T-cell (primary cell): Measurements from ENCODE around the gene FLNB. TPM values are rescaled to one million over a fixed set of nuclear protein-coding genes. Genes with fewer than 3 reads are reported as not detected.
A peak's percentile ranks its signal among the peaks of the same experiment; 100 is the strongest.

Experiments used
- ATAC-seq, 4 experiments: fragments of 200-7000 bp in 3 of 4; fragments of 150-1000 bp in 1 of 4; cut with Tn5 transposase; replicated peaks in 1 of 4; 1 replicate in 3 of 4; 2 replicates in 1 of 4; pipeline ENCODE4 v1.10.0; 2021; ENCODE audit warnings: moderate library complexity in 3 of 4, mild to moderate bottlenecking in 2 of 4, moderate number of reproducible peaks in 1 of 4
- CTCF ChIA-PET, 2 donors: fragments of 300-600 bp; sonication (Branson Sonifier 250); formaldehyde crosslinking; loops; one replicate each; lab custom pipeline; 2022; ENCODE audit warnings: antibody characterized with exemption in 2 of 2; lab: Charles Lee
- POLR2A ChIA-PET, 2 donors: fragments of 300-600 bp; sonication (Branson Sonifier 250); formaldehyde crosslinking; loops; one replicate each; lab custom pipeline; 2022; ENCODE audit warnings: antibody characterized with exemption in 2 of 2; lab: Charles Lee
- DNase-seq, 35 experiments: peaks; one replicate each; pipeline versions ENCODE4 v3.0.0 to v3.0.0-alpha.2; 2013 to 2023
- H3K27ac ChIP-seq: one replicate; pipeline ENCODE4 v1.5.1; 2013; ENCODE audit warnings: low read length
- H3K27me3 ChIP-seq, 2 experiments: replicated peaks in 1 of 2; 1 replicate in 1 of 2; 2 replicates in 1 of 2; pipeline versions ENCODE4 v1.6.1 to v1.7.0; 2013; ENCODE audit warnings: low read length in 1 of 2, mixed read lengths in 1 of 2; ENCODE audit not compliant: control insufficient read depth in 2 of 2, insufficient read depth in 2 of 2; ENCODE audit errors: extremely low read depth in 1 of 2
- H3K36me3 ChIP-seq, 2 donors: 1 replicate in 1 of 2; 2 replicates in 1 of 2; pipeline versions ENCODE4 v1.6.1 to v1.7.0; 2013; ENCODE audit warnings: low read length in 1 of 2; ENCODE audit not compliant: control insufficient read depth in 2 of 2, insufficient read depth in 1 of 2; ENCODE audit errors: extremely low read depth in 1 of 2
- H3K4me1 ChIP-seq, 2 experiments: 1 replicate in 1 of 2; 2 replicates in 1 of 2; pipeline versions ENCODE4 v1.6.1 to v1.7.0; 2013; ENCODE audit warnings: low read length in 2 of 2, mixed read lengths in 1 of 2; ENCODE audit not compliant: insufficient read depth in 2 of 2, control insufficient read depth in 1 of 2; ENCODE audit errors: extremely low read depth in 1 of 2
- H3K4me3 ChIP-seq, 2 donors: 1 replicate in 1 of 2; 2 replicates in 1 of 2; pipeline versions ENCODE4 v1.5.1 to v1.7.0; 2013; ENCODE audit warnings: mild to moderate bottlenecking in 2 of 2, low read length in 1 of 2, moderate library complexity in 1 of 2; ENCODE audit not compliant: control insufficient read depth in 1 of 2; ENCODE audit errors: extremely low read depth in 1 of 2
- H3K9me3 ChIP-seq: 2 replicates; pipeline ENCODE4 v1.7.0; 2013
- H3K27ac Mint-ChIP-seq, 2 donors: one replicate each; pipeline ENCODE4 v1.8.0; 2020 to 2021; ENCODE audit warnings: mild to moderate bottlenecking in 2 of 2, mixed read lengths in 2 of 2
- H3K27me3 Mint-ChIP-seq, 2 donors: one replicate each; pipeline ENCODE4 v1.8.0; 2021 to 2022; ENCODE audit warnings: mixed read lengths in 2 of 2
- H3K36me3 Mint-ChIP-seq: one replicate; pipeline ENCODE4 v1.8.0; 2021; ENCODE audit warnings: mixed read lengths
- H3K4me1 Mint-ChIP-seq, 3 donors: one replicate each; pipeline ENCODE4 v1.8.0; 2020 to 2022; ENCODE audit warnings: mixed read lengths in 3 of 3, mild to moderate bottlenecking in 1 of 3
- H3K4me3 Mint-ChIP-seq, 3 donors: one replicate each; pipeline ENCODE4 v1.8.0; 2020 to 2022; ENCODE audit warnings: mild to moderate bottlenecking in 3 of 3, mixed read lengths in 3 of 3, moderate library complexity in 3 of 3
- H3K9me3 Mint-ChIP-seq, 3 donors: one replicate each; pipeline ENCODE4 v1.8.0; 2020 to 2022; ENCODE audit warnings: mixed read lengths in 3 of 3
- WGBS: methylation state at CpG from one replicate; pipeline ENCODE4 v1.1.5; 2013; ENCODE audit warnings: missing lambda C conversion rate; ENCODE audit not compliant: insufficient coverage; 5-methylcytosine and 5-hydroxymethylcytosine counted together
- total RNA-seq, 35 experiments: library from RNA in 6 of 35; stranded (reverse) in 6 of 35; fragments of 120-200 nt in 1 of 35; gene quantifications; one replicate each; pipeline versions ENCODE4 v1.2.1 to v1.2.4 and lab custom pipeline; 2013 to 2026

The FLNB gene
- total RNA-seq, 5 donors from 2014 or later (not counting 1 experiment from before 2014, with no cell fraction given), result 37.0 to 79.7 (median 39.4) TPM

- H3K27me3 Mint-ChIP-seq, result no peaks in the 10 kb centered on the region
- no peak for ATAC-seq
- POLR2A ChIA-PET, result no interaction called here
Observed at GRCh38 chr3:58066842-58067241, 58.6 kb downstream of the FLNB start.

GRCh38 chr3:58068122-58068809 lies 60.0 kb downstream of the FLNB start:
- ATAC-seq, result no peak
- WGBS, result 77% methylated on average over 2 of the region's 2 CpGs
- Histone ChIP-seq H3K36me3 (peaks cover 0 to 4% of the 10 kb centered on the region in 2 donors), H3K4me1 (peaks cover 2 to 4% of the 10 kb centered on the region in 2 experiments), H3K4me3 (no peak overlapping the region), H3K27ac (no peak overlapping the region), H3K9me3 (no peaks in the 10 kb centered on the region), H3K27me3 (no peaks in the 10 kb centered on the region)
- DNase-seq, result no peak
- POLR2A ChIA-PET, result interaction anchor here in 1 of 2 donors (0.6 kb wide), 1 partner anchor 140 kb away, joined by 7 read pairs; no protein-coding TSS in a partner anchor
- no peaks in the 10 kb centered on the region for H3K9me3 Mint-ChIP-seq
- H3K36me3 Mint-ChIP-seq, result no peaks in the 10 kb centered on the region
- no peaks in the 10 kb centered on the region for H3K27me3 Mint-ChIP-seq
- no peak overlapping the region for H3K27ac Mint-ChIP-seq
- CTCF ChIA-PET, result interaction anchor here in 1 of 2 donors (0.5 kb wide), 1 partner anchor 73 kb away, joined by 3 read pairs; no protein-coding TSS in a partner anchor
- peaks cover 16 to 20% (median 17%) of the 10 kb centered on the region in 3 donors for H3K4me1 Mint-ChIP-seq
- H3K4me3 Mint-ChIP-seq, result no peak overlapping the region

More at GRCh38 chr3:58066842-58067241, 58.6 kb downstream of the FLNB start:
- Histone ChIP-seq H3K4me1 (peaks cover 0 to 7% of the 10 kb centered on the region in 2 experiments), H3K27ac (no peak overlapping the region), H3K27me3 (no peaks in the 10 kb centered on the region), H3K36me3 (peaks cover 0 to 7% of the 10 kb centered on the region in 2 donors), H3K9me3 (no peaks in the 10 kb centered on the region), H3K4me3 (no peak overlapping the region)
- H3K4me1 Mint-ChIP-seq, result peaks cover 17 to 27% (median 21%) of the 10 kb centered on the region in 3 donors
- CTCF ChIA-PET, result no interaction called here
- H3K9me3 Mint-ChIP-seq, result no peaks in the 10 kb centered on the region
- 92% methylated on average over 2 of the region's 3 CpGs for WGBS
- H3K27ac Mint-ChIP-seq, result no peak overlapping the region
- DNase-seq, result no peak
- H3K4me3 Mint-ChIP-seq, result no peak overlapping the region
- H3K36me3 Mint-ChIP-seq, result no peaks in the 10 kb centered on the region

- no peak overlapping the region for H3K4me3 Mint-ChIP-seq
- Histone ChIP-seq H3K9me3 (no peaks in the 10 kb centered on the region), H3K27me3 (no peaks in the 10 kb centered on the region), H3K4me3 (no peak overlapping the region), H3K27ac (no peak overlapping the region), H3K36me3 (no peaks in the 10 kb centered on the region), H3K4me1 (peaks cover 16 to 21% of the 10 kb centered on the region in 2 experiments)
- CTCF ChIA-PET, result no interaction called here
- no peaks in the 10 kb centered on the region for H3K27me3 Mint-ChIP-seq
- H3K4me1 Mint-ChIP-seq, result peaks cover 38 to 39% (median 39%) of the 10 kb centered on the region in 3 donors
- no peaks in the 10 kb centered on the region for H3K9me3 Mint-ChIP-seq
- H3K36me3 Mint-ChIP-seq, result peaks cover 10% of the 10 kb centered on the region
- WGBS, result no CpG with 5 or more reads among the region's 7 CpGs
- H3K27ac Mint-ChIP-seq, result no peak overlapping the region
- POLR2A ChIA-PET, result no interaction called here
- no peak for ATAC-seq
- no peak for DNase-seq
Observed at GRCh38 chr3:58071480-58071971, 63.3 kb downstream of the FLNB start.

DNA sequence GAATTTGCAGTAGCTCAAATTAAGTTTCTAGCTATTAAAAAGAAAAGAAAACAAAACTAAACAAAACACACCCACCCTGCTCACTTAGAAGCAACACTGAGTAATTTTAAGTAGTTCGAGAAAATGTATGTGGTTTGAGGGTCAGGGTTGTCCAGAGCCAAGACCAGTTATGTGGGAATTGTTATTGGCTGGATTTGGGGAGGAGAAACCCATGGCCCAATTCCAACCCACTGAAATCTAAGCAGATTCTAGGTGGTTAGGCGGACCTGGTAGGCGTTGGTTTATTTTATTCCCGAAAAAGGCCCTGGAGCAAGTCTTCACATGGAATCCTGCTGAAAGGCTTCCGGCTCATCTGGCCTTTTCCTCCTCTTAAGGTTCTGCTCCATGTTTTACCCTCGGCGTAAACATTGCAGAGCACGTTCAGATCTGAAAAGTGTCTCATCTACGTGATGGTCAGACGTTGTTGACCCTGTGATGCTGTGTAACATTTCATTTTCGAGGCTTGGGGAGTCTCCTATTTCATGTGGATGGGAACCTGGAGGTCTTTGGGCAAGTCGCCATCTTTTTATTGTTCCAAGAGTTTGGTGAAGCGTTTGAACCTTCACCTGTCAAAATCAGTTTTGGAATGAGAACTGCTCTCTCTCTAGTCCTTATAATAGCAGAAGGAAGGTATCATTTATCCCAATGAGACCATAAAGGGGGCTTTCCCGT lies 64.0 kb downstream of the FLNB start:
- Histone ChIP-seq H3K27ac (no peak overlapping the region), H3K27me3 (no peaks in the 10 kb centered on the region), H3K4me1 (peaks cover 16 to 21% of the 10 kb centered on the region in 2 experiments), H3K36me3 (peaks cover 4% of the 10 kb centered on the region in 2 donors), H3K9me3 (no peaks in the 10 kb centered on the region), H3K4me3 (no peak overlapping the region)
- Mint-ChIP-seq H3K4me1 (peaks cover 38 to 39% (median 39%) of the 10 kb centered on the region in 3 donors), H3K27ac (no peak overlapping the region), H3K4me3 (no peak overlapping the region), H3K36me3 (peaks cover 10% of the 10 kb centered on the region), H3K27me3 (no peaks in the 10 kb centered on the region), H3K9me3 (no peaks in the 10 kb centered on the region)
- WGBS, result 100% methylated on average over 9 of the region's 14 CpGs
- no peak for DNase-seq
- ATAC-seq, result no peak
- CTCF ChIA-PET, result no interaction called here
- POLR2A ChIA-PET, result no interaction called here

DNA sequence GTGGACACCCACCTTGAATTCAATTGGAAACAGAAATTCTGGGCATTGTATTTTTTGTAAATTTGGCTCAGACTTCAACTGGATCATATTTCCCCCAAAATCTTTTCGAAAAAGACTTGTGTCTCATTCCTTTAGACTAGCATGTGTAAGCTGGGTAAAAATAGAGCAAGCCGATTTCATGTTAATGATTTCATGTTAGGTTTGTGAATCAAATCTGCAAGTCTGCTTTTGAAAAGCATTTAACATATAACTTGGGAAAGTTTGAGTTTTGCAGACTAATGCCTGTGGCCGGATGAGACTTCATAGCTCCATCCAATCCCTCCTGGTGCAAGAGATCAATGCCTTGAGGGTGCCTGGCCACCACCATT lies 64.5 kb downstream of the FLNB start:
- no peak for DNase-seq
- Mint-ChIP-seq H3K4me1 (peaks cover 38 to 39% (median 39%) of the 10 kb centered on the region in 3 donors), H3K4me3 (no peak overlapping the region), H3K27me3 (no peaks in the 10 kb centered on the region), H3K9me3 (no peaks in the 10 kb centered on the region), H3K27ac (no peak overlapping the region), H3K36me3 (peaks cover 15% of the 10 kb centered on the region)
- H3K4me1 ChIP-seq, result peaks cover 16 to 21% of the 10 kb centered on the region in 2 experiments
- ATAC-seq, result no peak
- WGBS, result no CpG with 5 or more reads among the region's 3 CpGs
- H3K4me3 ChIP-seq, result no peak overlapping the region
- ChIA-PET CTCF (no interaction called here), POLR2A (no interaction called here)
- no peak overlapping the region for H3K27ac ChIP-seq
- H3K9me3 ChIP-seq, result no peaks in the 10 kb centered on the region
- H3K36me3 ChIP-seq, result peaks cover 4 to 6% of the 10 kb centered on the region in 2 donors
- H3K27me3 ChIP-seq, result no peaks in the 10 kb centered on the region

GRCh38 chr3:58073301-58074108 lies 65.3 kb downstream of the FLNB start:
- Mint-ChIP-seq H3K4me1 (peaks cover 32 to 39% (median 37%) of the 10 kb centered on the region in 3 donors), H3K27me3 (no peaks in the 10 kb centered on the region), H3K9me3 (no peaks in the 10 kb centered on the region), H3K27ac (no peak overlapping the region), H3K36me3 (peaks cover 21% of the 10 kb centered on the region), H3K4me3 (peak overlapping the region in 1 of 3 donors; percentile 60)
- Histone ChIP-seq H3K36me3 (peaks cover 4 to 6% of the 10 kb centered on the region in 2 donors), H3K27me3 (no peaks in the 10 kb centered on the region), H3K27ac (no peak overlapping the region), H3K9me3 (no peaks in the 10 kb centered on the region), H3K4me1 (peaks cover 16 to 21% of the 10 kb centered on the region in 2 experiments), H3K4me3 (no peak overlapping the region)
- WGBS, result 91% methylated on average over 3 of the region's 8 CpGs
- ATAC-seq, result no peak
- ChIA-PET CTCF (no interaction called here), POLR2A (interaction anchor here in 1 of 2 donors (0.7 kb wide), 1 partner anchor 45 kb away, joined by 3 read pairs; no protein-coding TSS in a partner anchor)
- DNase-seq, result no peak
